K562 (cell line): ENCODE results near the gene DNAJC30.

Experiments used
- CTCF ChIP-seq, 3 experiments: IDR thresholded peaks in 2 of 3; conservative IDR thresholded peaks in 1 of 3; 2 replicates each; pipeline ENCODE4 v1.5.1; 2011 to 2012; ENCODE audit warnings: low read length in 3 of 3, mild to moderate bottlenecking in 3 of 3, control low read depth in 2 of 3, improper control_type of control experiment in 1 of 3, inconsistent platforms in 1 of 3, low read depth in 1 of 3, mixed read lengths in 1 of 3, moderate library complexity in 1 of 3; ENCODE audit not compliant: insufficient read depth in 2 of 3
- SMC3 ChIP-seq: conservative IDR thresholded peaks from 2 replicates; pipeline ENCODE4 v1.6.1; 2011; ENCODE audit warnings: low read depth, low read length, improper control_type of control experiment; ENCODE audit not compliant: insufficient read depth
- SP1 ChIP-seq: sonication (generic); formaldehyde crosslinking; IDR thresholded peaks from 2 replicates; pipeline ENCODE4 v1.8.1; 2022; ENCODE audit warnings: mild to moderate bottlenecking, missing genetic modification reagents

- TF ChIP-seq CTCF (IDR thresholded peaks at IDR 0.05 in 2 of 3, conservative IDR thresholded peaks at IDR 0.05 in 1 of 3; ENCODE audit: insufficient read depth in 2 of 3, low read depth in 1 of 3, low read length in 3 of 3) (no peak), SP1 (no peak), SMC3 (no peak)
Measured at GRCh38 chr7:73650524-73650923, 32.7 kb downstream of the DNAJC30 start.
